ENCODE measurements around the gene ADGRB2.
A peak's percentile ranks its signal among the peaks of the same experiment; 100 is the strongest.

ADGRB2 gene

DNA sequence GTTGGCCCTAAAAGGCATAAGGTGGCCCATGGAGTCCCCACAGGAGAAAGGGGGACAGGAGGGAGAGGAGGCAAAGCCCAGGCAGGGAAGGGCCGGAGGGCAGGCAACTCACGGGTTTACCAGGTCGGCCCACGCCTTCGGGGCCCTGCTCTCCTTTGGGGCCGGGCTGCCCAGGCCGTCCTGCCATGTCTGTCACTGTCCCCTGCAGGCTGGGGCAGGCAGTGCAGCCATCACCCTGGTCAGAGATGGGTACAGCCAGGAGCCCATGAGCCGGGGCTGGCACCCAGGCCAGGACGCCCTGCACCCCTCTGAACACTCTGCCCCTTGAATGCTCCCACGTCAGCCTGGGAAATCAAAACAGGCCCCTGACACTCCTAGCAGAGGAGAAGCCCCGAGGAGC is 80.1 kb downstream of the ADGRB2 start:
- no peaks in the 10 kb centered on the region for H3K9me3 ChIP-seq (ENCODE audit: control insufficient read depth, insufficient read depth, low read depth, low read length)
- H3K36me3 ChIP-seq (ENCODE audit: control insufficient read depth in 2 of 2, insufficient read depth in 1 of 2, low read length in 2 of 2) = no peaks in the 10 kb centered on the region
- H3K27ac ChIP-seq (ENCODE audit: extremely low read depth, low read depth, low read length) = no peak overlapping the region
- ChIA-PET POLR2A (interaction anchor here (1.0 kb wide), 1 partner anchor 105 kb away, joined by 3 read pairs; no protein-coding TSS in a partner anchor), CTCF (interaction anchor here (0.7 to 1.3 kb wide), 2 partner anchors 32 to 65 kb away, joined by 4 to 14 read pairs; no protein-coding TSS in a partner anchor)
- H3K4me3 ChIP-seq (ENCODE audit: low read depth, low read length) = no peak overlapping the region
- TF ChIP-seq, protein P1, sequence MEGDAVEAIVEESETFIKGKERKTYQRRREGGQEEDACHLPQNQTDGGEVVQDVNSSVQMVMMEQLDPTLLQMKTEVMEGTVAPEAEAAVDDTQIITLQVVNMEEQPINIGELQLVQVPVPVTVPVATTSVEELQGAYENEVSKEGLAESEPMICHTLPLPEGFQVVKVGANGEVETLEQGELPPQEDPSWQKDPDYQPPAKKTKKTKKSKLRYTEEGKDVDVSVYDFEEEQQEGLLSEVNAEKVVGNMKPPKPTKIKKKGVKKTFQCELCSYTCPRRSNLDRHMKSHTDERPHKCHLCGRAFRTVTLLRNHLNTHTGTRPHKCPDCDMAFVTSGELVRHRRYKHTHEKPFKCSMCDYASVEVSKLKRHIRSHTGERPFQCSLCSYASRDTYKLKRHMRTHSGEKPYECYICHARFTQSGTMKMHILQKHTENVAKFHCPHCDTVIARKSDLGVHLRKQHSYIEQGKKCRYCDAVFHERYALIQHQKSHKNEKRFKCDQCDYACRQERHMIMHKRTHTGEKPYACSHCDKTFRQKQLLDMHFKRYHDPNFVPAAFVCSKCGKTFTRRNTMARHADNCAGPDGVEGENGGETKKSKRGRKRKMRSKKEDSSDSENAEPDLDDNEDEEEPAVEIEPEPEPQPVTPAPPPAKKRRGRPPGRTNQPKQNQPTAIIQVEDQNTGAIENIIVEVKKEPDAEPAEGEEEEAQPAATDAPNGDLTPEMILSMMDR (tag by site-specific recombination; IDR thresholded peaks at IDR 0.05) = 0 out of 2 replicates have a peak, but pooled peaks have one; percentile 20
- no peak for TF ChIP-seq ZNF354C (tag by site-specific recombination; IDR thresholded peaks at IDR 0.05; ENCODE audit: borderline replicate concordance, low read depth)
- no peaks in the 10 kb centered on the region for H3K4me1 ChIP-seq (ENCODE audit: control insufficient read depth, insufficient read depth, low read length)

DNA sequence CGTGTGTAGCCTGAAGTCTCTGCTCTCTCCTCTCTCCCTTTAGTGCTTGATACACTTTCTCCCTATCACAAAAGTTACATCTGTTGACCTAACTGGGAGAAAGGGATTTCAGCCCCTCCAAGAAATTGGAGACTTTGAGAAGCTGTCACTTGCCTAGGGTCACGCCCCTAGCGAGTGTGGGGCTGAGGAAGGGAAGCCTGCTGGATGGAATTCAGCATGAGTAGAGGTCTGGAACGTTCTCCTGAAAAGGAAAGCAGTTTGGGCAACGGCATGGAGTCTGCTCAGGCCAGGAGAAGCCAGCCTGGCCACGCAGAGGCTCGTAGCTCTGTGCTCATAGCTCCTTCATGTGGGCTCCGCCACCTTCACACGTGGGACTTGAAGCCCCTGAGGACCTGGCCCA is 82.7 kb downstream of the ADGRB2 start:
- H3K36me3 ChIP-seq (ENCODE audit: control insufficient read depth in 2 of 2, insufficient read depth in 1 of 2, low read length in 2 of 2) = no peaks in the 10 kb centered on the region
- ChIA-PET POLR2A (no interaction called here), CTCF (interaction anchor here (0.5 to 1.1 kb wide), 3 partner anchors 9 to 34 kb away, joined by 3 read pairs; no protein-coding TSS in a partner anchor)
- H3K4me1 ChIP-seq (ENCODE audit: control insufficient read depth, insufficient read depth, low read length) = no peaks in the 10 kb centered on the region
- H3K9me3 ChIP-seq (ENCODE audit: control insufficient read depth, insufficient read depth, low read depth, low read length) = no peaks in the 10 kb centered on the region
- TF ChIP-seq, protein P2, sequence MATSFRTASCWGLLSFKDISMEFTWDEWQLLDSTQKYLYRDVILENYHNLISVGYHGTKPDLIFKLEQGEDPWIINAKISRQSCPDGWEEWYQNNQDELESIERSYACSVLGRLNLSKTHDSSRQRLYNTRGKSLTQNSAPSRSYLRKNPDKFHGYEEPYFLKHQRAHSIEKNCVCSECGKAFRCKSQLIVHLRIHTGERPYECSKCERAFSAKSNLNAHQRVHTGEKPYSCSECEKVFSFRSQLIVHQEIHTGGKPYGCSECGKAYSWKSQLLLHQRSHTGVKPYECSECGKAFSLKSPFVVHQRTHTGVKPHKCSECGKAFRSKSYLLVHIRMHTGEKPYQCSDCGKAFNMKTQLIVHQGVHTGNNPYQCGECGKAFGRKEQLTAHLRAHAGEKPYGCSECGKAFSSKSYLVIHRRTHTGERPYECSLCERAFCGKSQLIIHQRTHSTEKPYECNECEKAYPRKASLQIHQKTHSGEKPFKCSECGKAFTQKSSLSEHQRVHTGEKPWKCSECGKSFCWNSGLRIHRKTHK (tag by site-specific recombination; IDR thresholded peaks at IDR 0.05) = no peak
- TF ChIP-seq ZNF239 (tag by site-specific recombination; IDR thresholded peaks at IDR 0.05) (no peak), ZNF629 (tag by site-specific recombination; IDR thresholded peaks at IDR 0.05) (no peak), ZNF16 (tag by site-specific recombination; IDR thresholded peaks at IDR 0.05; ENCODE audit: low read depth) (no peak), ZNF830 (tag by site-specific recombination; IDR thresholded peaks at IDR 0.05; ENCODE audit: low read depth) (no peak), PRDM1 (tag by site-specific recombination; IDR thresholded peaks at IDR 0.05) (no peak), GLIS1 (tag by site-specific recombination; IDR thresholded peaks at IDR 0.05) (no peak), ZNF707 (tag by site-specific recombination; IDR thresholded peaks at IDR 0.05) (no peak), ZNF473 (tag by site-specific recombination; IDR thresholded peaks at IDR 0.05) (no peak), ZNF157 (tag by site-specific recombination; IDR thresholded peaks at IDR 0.05) (no peak), ZNF184 (tag by site-specific recombination; IDR thresholded peaks at IDR 0.05) (no peak), MZF1 (tag by site-specific recombination; IDR thresholded peaks at IDR 0.05; ENCODE audit: borderline replicate concordance) (no peak)
- TF ChIP-seq, protein P3, sequence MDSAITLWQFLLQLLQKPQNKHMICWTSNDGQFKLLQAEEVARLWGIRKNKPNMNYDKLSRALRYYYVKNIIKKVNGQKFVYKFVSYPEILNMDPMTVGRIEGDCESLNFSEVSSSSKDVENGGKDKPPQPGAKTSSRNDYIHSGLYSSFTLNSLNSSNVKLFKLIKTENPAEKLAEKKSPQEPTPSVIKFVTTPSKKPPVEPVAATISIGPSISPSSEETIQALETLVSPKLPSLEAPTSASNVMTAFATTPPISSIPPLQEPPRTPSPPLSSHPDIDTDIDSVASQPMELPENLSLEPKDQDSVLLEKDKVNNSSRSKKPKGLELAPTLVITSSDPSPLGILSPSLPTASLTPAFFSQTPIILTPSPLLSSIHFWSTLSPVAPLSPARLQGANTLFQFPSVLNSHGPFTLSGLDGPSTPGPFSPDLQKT (IDR thresholded peaks at IDR 0.05; ENCODE audit: borderline replicate concordance, low read depth, low read length) = no peak
- TF ChIP-seq, protein P4, sequence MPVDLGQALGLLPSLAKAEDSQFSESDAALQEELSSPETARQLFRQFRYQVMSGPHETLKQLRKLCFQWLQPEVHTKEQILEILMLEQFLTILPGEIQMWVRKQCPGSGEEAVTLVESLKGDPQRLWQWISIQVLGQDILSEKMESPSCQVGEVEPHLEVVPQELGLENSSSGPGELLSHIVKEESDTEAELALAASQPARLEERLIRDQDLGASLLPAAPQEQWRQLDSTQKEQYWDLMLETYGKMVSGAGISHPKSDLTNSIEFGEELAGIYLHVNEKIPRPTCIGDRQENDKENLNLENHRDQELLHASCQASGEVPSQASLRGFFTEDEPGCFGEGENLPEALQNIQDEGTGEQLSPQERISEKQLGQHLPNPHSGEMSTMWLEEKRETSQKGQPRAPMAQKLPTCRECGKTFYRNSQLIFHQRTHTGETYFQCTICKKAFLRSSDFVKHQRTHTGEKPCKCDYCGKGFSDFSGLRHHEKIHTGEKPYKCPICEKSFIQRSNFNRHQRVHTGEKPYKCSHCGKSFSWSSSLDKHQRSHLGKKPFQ (tag by site-specific recombination; IDR thresholded peaks at IDR 0.05) = no peak
- TF ChIP-seq, protein P5, sequence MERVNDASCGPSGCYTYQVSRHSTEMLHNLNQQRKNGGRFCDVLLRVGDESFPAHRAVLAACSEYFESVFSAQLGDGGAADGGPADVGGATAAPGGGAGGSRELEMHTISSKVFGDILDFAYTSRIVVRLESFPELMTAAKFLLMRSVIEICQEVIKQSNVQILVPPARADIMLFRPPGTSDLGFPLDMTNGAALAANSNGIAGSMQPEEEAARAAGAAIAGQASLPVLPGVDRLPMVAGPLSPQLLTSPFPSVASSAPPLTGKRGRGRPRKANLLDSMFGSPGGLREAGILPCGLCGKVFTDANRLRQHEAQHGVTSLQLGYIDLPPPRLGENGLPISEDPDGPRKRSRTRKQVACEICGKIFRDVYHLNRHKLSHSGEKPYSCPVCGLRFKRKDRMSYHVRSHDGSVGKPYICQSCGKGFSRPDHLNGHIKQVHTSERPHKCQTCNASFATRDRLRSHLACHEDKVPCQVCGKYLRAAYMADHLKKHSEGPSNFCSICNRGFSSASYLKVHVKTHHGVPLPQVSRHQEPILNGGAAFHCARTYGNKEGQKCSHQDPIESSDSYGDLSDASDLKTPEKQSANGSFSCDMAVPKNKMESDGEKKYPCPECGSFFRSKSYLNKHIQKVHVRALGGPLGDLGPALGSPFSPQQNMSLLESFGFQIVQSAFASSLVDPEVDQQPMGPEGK (tag by site-specific recombination; IDR thresholded peaks at IDR 0.05) = no peak
- TF ChIP-seq, protein P6, sequence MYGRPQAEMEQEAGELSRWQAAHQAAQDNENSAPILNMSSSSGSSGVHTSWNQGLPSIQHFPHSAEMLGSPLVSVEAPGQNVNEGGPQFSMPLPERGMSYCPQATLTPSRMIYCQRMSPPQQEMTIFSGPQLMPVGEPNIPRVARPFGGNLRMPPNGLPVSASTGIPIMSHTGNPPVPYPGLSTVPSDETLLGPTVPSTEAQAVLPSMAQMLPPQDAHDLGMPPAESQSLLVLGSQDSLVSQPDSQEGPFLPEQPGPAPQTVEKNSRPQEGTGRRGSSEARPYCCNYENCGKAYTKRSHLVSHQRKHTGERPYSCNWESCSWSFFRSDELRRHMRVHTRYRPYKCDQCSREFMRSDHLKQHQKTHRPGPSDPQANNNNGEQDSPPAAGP (tag by site-specific recombination; IDR thresholded peaks at IDR 0.05) = no peak
- no peak overlapping the region for H3K4me3 ChIP-seq (ENCODE audit: low read depth, low read length)
- H3K27ac ChIP-seq (ENCODE audit: extremely low read depth, low read depth, low read length) = no peak overlapping the region
